Endothelial cell of umbilical vein (primary cell): Measurements from ENCODE around the gene PGAM4. TPM values are rescaled to one million over a fixed set of nuclear protein-coding genes. Genes with fewer than 3 reads are reported as not detected.

Experiments
- BruUV-seq: library from RNA; stranded (reverse); fragments of 400-500 nt; replicated peaks from 2 replicates; lab custom pipeline; 2021; lab: Mats Ljungman, UMichigan
- CTCF ChIA-PET: fragments of 300-600, 350-600 bp; sonication (Branson Sonifier 250); formaldehyde crosslinking; loops from one replicate; lab custom pipeline; 2021; ENCODE audit warnings: antibody characterized with exemption, inconsistent platforms; lab: Charles Lee
- POLR2A ChIA-PET: fragments of 300-600, 350-600 bp; sonication (Branson Sonifier 250); formaldehyde crosslinking; loops from one replicate; lab custom pipeline; 2021; ENCODE audit warnings: antibody characterized with exemption, inconsistent platforms; lab: Charles Lee
- DNase-seq: peaks from one replicate; pipeline ENCODE4 v3.0.0-alpha.2; 2011; ENCODE audit warnings: low read depth, low spot score
- FAIRE-seq: peaks from 2 replicates; lab custom pipeline; 2011; peaks lifted over from hg19 to GRCh38; lab: Jason Lieb, UNC
- H2AFZ ChIP-seq: 2 replicates; pipeline ENCODE4 v1.6.0; 2012; ENCODE audit warnings: low read depth, low read length, control low read depth, inconsistent platforms
- H3K27ac ChIP-seq: 2 replicates; pipeline ENCODE4 v1.5.1; 2011; ENCODE audit warnings: low read depth, mild to moderate bottlenecking, control low read depth, low read length, moderate library complexity; ENCODE audit not compliant: insufficient read depth
- H3K27me3 ChIP-seq, 2 experiments: 2 replicates each; pipeline versions ENCODE4 v1.6.0 to v1.6.1; 2011; ENCODE audit warnings: low read length in 2 of 2, mixed read lengths in 1 of 2; ENCODE audit not compliant: control insufficient read depth in 2 of 2, insufficient read depth in 2 of 2
- H3K36me3 ChIP-seq, 2 experiments: 2 replicates in 1 of 2; 3 replicates in 1 of 2; pipeline ENCODE4 v1.5.1; 2011; ENCODE audit warnings: low read length in 2 of 2, mild to moderate bottlenecking in 1 of 2, moderate library complexity in 1 of 2; ENCODE audit not compliant: control insufficient read depth in 2 of 2, insufficient read depth in 2 of 2; ENCODE audit errors: extremely low read depth in 1 of 2
- H3K4me1 ChIP-seq: 3 replicates; pipeline ENCODE4 v1.5.1; 2011; ENCODE audit warnings: mild to moderate bottlenecking, low read length; ENCODE audit not compliant: control insufficient read depth, insufficient read depth; ENCODE audit errors: extremely low read depth
- H3K4me2 ChIP-seq: 2 replicates; pipeline ENCODE4 v1.6.1; 2011; ENCODE audit warnings: low read length, control low read depth, mixed read lengths; ENCODE audit not compliant: insufficient read depth
- H3K4me3 ChIP-seq, 3 experiments: fragments of 200-600 bp in 1 of 3; sonication (generic), shearing (Covaris generic) in 1 of 3; replicated peaks in 1 of 3; 2 replicates each; pipeline ENCODE4 v1.5.1; 2011 to 2016; ENCODE audit warnings: control low read depth in 3 of 3, low read length in 3 of 3, mild to moderate bottlenecking in 2 of 3, inconsistent platforms in 1 of 3, low read depth in 1 of 3, moderate library complexity in 1 of 3; ENCODE audit not compliant: insufficient read depth in 1 of 3
- H3K79me2 ChIP-seq: 2 replicates; pipeline ENCODE4 v1.6.0; 2012; ENCODE audit warnings: low read length, inconsistent platforms; ENCODE audit not compliant: control insufficient read depth, insufficient read depth
- H3K9ac ChIP-seq: replicated peaks from 2 replicates; pipeline ENCODE3; 2011; ENCODE audit warnings: low read length, control low read depth; ENCODE audit not compliant: insufficient read depth; ENCODE audit errors: extremely low read depth
- H3K9me1 ChIP-seq: replicated peaks from 3 replicates; pipeline ENCODE4 v1.6.0; 2011; ENCODE audit warnings: mild to moderate bottlenecking, low read length; ENCODE audit not compliant: control insufficient read depth, insufficient read depth; ENCODE audit errors: extremely low read depth
- H3K9me3 ChIP-seq: replicated peaks from 2 replicates; pipeline ENCODE4 v1.5.1; 2012; ENCODE audit warnings: low read length, inconsistent platforms; ENCODE audit not compliant: control insufficient read depth, insufficient read depth
- H4K20me1 ChIP-seq: replicated peaks from 2 replicates; pipeline ENCODE3; 2011; ENCODE audit warnings: mild to moderate bottlenecking, low read length; ENCODE audit not compliant: control insufficient read depth, insufficient read depth; ENCODE audit errors: extremely low read depth
- CTCF ChIP-seq, 2 donors: IDR thresholded peaks; 1 replicate in 1 of 2; 2 replicates in 1 of 2; pipeline ENCODE4 v1.5.1; 2011; ENCODE audit warnings: low read length in 2 of 2, mild to moderate bottlenecking in 2 of 2, moderate library complexity in 2 of 2, control low read depth in 1 of 2, inconsistent platforms in 1 of 2, low read depth in 1 of 2; ENCODE audit not compliant: insufficient read depth in 1 of 2; ENCODE audit errors: extremely low read depth in 1 of 2
- EZH2 ChIP-seq: IDR thresholded peaks from 2 replicates; pipeline ENCODE4 v1.6.1; 2012; ENCODE audit warnings: borderline replicate concordance, low read depth, mild to moderate bottlenecking, moderate library complexity, low read length, inconsistent platforms; ENCODE audit not compliant: severe bottlenecking
- FOS ChIP-seq: IDR thresholded peaks from 2 replicates; pipeline ENCODE4 v1.6.1; 2011; ENCODE audit warnings: mild to moderate bottlenecking, low read length, moderate library complexity, borderline replicate concordance; ENCODE audit not compliant: insufficient read depth
- GATA2 ChIP-seq: IDR thresholded peaks from 2 replicates; pipeline ENCODE4 v1.7.0; 2011; ENCODE audit warnings: low read depth, mild to moderate bottlenecking, moderate library complexity, mixed read lengths, low read length; ENCODE audit not compliant: insufficient read length, insufficient read depth
- JUN ChIP-seq: IDR thresholded peaks from 2 replicates; pipeline ENCODE4 v1.6.1; 2011; ENCODE audit warnings: borderline replicate concordance, low read depth; ENCODE audit not compliant: insufficient read length, insufficient read depth
- MAX ChIP-seq: IDR thresholded peaks from 2 replicates; pipeline ENCODE4 v1.6.1; 2011; ENCODE audit not compliant: insufficient read depth, insufficient read length
- MYC ChIP-seq: IDR thresholded peaks from one replicate; pipeline ENCODE4 v1.6.1; 2011; ENCODE audit warnings: mild to moderate bottlenecking, low read depth, low read length
- POLR2A ChIP-seq: IDR thresholded peaks from 2 replicates; pipeline ENCODE4 v1.6.1; 2012; ENCODE audit warnings: low read depth, mild to moderate bottlenecking, control low read depth, low read length
- POLR2AphosphoS5 ChIP-seq: IDR thresholded peaks from 2 replicates; pipeline ENCODE4 v1.6.1; 2012; ENCODE audit warnings: low read depth, mild to moderate bottlenecking, control low read depth, low read length, moderate library complexity; ENCODE audit not compliant: insufficient read depth
- dilution Hi-C: fragments of 300-500 bp; cut with MboI; formaldehyde crosslinking; loops from one replicate; pipeline ENCODE4 v1.15.0; 2019; ENCODE audit warnings: low sequenced_read_pairs; ENCODE audit not compliant: extremely low pct_ligation_motif_present
- intact Hi-C: fragments of 100-400 bp; cut with micrococcal nuclease; formaldehyde crosslinking; loops from one replicate; pipeline ENCODE4 v1.10.0; 2022
- polyA plus RNA-seq, 4 experiments: library from polyadenylated mRNA; depleted of rRNA in 3 of 4; stranded (reverse) in 3 of 4; unstranded in 1 of 4; fragments of >200 nt; gene quantifications; 2 replicates each; pipeline versions ENCODE4 v1.2.1 to v1.2.3, GENCODE V29; 2011 to 2012; ENCODE audit warnings: missing spikeins in 1 of 4
- total RNA-seq: library from RNA; stranded (reverse); gene quantifications from 2 replicates; pipeline ENCODE4 v1.2.3, GENCODE V29; 2021

PGAM4 gene
- total and polyA plus RNA-seq, 2 donors (not counting 3 experiments of a cell fraction or from before 2014, with no cell fraction given), result 0.12 TPM; not detected in 1

- TF ChIP-seq MAX (no peak), FOS (no peak), CTCF (IDR thresholded peaks at IDR 0.05; ENCODE audit: extremely low read depth in 1 of 2, insufficient read depth in 1 of 2, low read depth in 1 of 2, low read length in 2 of 2) (no peak), POLR2AphosphoS5 (no peak), MYC (no peak), POLR2A (no peak), EZH2 (no peak), GATA2 (no peak), JUN (no peak)
- no TSS peak for BruUV-seq
- intact Hi-C loops, result no loop called here
- ChIA-PET CTCF (no interaction called here), POLR2A (no interaction called here)
- H3K4me3 ChIP-seq, result no peak overlapping the region
- no peaks in the 10 kb centered on the region for H3K79me2 ChIP-seq
- H3K4me2 ChIP-seq, result no peak overlapping the region
- H3K9me1 ChIP-seq, result no peaks in the 10 kb centered on the region
- DNase-seq (no peak), FAIRE-seq (no peak)
- no peak overlapping the region for H2AFZ ChIP-seq
- no peaks in the 10 kb centered on the region for H3K9me3 ChIP-seq
- no peak overlapping the region for H3K9ac ChIP-seq
- no peaks in the 10 kb centered on the region for H3K27me3 ChIP-seq
- H3K4me1 ChIP-seq, result peaks cover 5% of the 10 kb centered on the region
- no peaks in the 10 kb centered on the region for H3K36me3 ChIP-seq
- dilution Hi-C loops, result no loop called here
- H3K27ac ChIP-seq, result no peak overlapping the region
- H4K20me1 ChIP-seq, result no peaks in the 10 kb centered on the region
These were observed 19.6 kb downstream of the PGAM4 start for GRCh38 chrX:77949840-77950239.
